Muscle layer of colon (tissue), 2 donors: ENCODE data around the gene ENTPD8.
"Not testable (repeated sequence)": the region's sequence is repeated elsewhere in the genome, so short reads cannot be mapped to it uniquely, and the experiment has no call there.

Experiments
- H3K27ac ChIP-seq: one replicate; pipeline ENCODE4 v1.7.0; 2013; ENCODE audit warnings: low read depth, mild to moderate bottlenecking, low read length, moderate library complexity
- H3K27me3 ChIP-seq, 2 donors: one replicate each; pipeline ENCODE4 v1.7.0; 2013; ENCODE audit warnings: low read length in 2 of 2, mild to moderate bottlenecking in 2 of 2; ENCODE audit not compliant: insufficient read depth in 2 of 2, control insufficient read depth in 1 of 2
- H3K36me3 ChIP-seq: one replicate; pipeline ENCODE4 v1.7.0; 2013; ENCODE audit warnings: mild to moderate bottlenecking, low read length; ENCODE audit not compliant: insufficient read depth
- H3K4me1 ChIP-seq: one replicate; pipeline ENCODE4 v1.7.0; 2013; ENCODE audit warnings: mild to moderate bottlenecking, low read length; ENCODE audit not compliant: insufficient read depth
- H3K4me3 ChIP-seq, 2 donors: one replicate each; pipeline ENCODE4 v1.7.0; 2013; ENCODE audit warnings: low read length in 2 of 2, low read depth in 1 of 2, mild to moderate bottlenecking in 1 of 2, moderate library complexity in 1 of 2
- H3K9ac ChIP-seq: one replicate; pipeline ENCODE4 v1.7.0; 2013; ENCODE audit warnings: low read length
- H3K9me3 ChIP-seq: one replicate; pipeline ENCODE4 v1.7.0; 2013; ENCODE audit warnings: mild to moderate bottlenecking, low read length
- donor health status: abdominal sarcoma.
- donor health status: Adenocarcinoma of cecum.

The ENTPD8 gene

GRCh38 chr9:137454597-137455358 is 13.6 kb upstream of the ENTPD8 start:
- H3K4me1 ChIP-seq = peaks cover 16% of the 10 kb centered on the region
- peak overlapping the region; percentile 44 for H3K27ac ChIP-seq
- peak overlapping the region; percentile 20 to 52 for H3K4me3 ChIP-seq
- no peaks in the 10 kb centered on the region for H3K27me3 ChIP-seq
- no peaks in the 10 kb centered on the region for H3K9me3 ChIP-seq
- H3K9ac ChIP-seq = peak overlapping the region; percentile 21
- peaks cover 11% of the 10 kb centered on the region for H3K36me3 ChIP-seq

- peaks cover 11% of the 10 kb centered on the region for H3K4me1 ChIP-seq
- H3K27ac ChIP-seq = peak overlapping the region; percentile 44
- peak overlapping the region; percentile 20 to 52 for H3K4me3 ChIP-seq
- no peaks in the 10 kb centered on the region for H3K9me3 ChIP-seq
- H3K36me3 ChIP-seq = peaks cover 11% of the 10 kb centered on the region
- H3K27me3 ChIP-seq = no peaks in the 10 kb centered on the region
- peak overlapping the region; percentile 21 for H3K9ac ChIP-seq
These were observed 13.0 kb upstream of the ENTPD8 start for GRCh38 chr9:137454145-137454596.

GRCh38 chr9:137453643-137454081 is 12.5 kb upstream of the ENTPD8 start:
- Histone ChIP-seq H3K9ac (no peak overlapping the region), H3K36me3 (peaks cover 11% of the 10 kb centered on the region), H3K27ac (no peak overlapping the region), H3K9me3 (no peaks in the 10 kb centered on the region), H3K4me1 (peaks cover 11% of the 10 kb centered on the region), H3K4me3 (peak overlapping the region; percentile 54 to 66), H3K27me3 (no peaks in the 10 kb centered on the region)

DNA sequence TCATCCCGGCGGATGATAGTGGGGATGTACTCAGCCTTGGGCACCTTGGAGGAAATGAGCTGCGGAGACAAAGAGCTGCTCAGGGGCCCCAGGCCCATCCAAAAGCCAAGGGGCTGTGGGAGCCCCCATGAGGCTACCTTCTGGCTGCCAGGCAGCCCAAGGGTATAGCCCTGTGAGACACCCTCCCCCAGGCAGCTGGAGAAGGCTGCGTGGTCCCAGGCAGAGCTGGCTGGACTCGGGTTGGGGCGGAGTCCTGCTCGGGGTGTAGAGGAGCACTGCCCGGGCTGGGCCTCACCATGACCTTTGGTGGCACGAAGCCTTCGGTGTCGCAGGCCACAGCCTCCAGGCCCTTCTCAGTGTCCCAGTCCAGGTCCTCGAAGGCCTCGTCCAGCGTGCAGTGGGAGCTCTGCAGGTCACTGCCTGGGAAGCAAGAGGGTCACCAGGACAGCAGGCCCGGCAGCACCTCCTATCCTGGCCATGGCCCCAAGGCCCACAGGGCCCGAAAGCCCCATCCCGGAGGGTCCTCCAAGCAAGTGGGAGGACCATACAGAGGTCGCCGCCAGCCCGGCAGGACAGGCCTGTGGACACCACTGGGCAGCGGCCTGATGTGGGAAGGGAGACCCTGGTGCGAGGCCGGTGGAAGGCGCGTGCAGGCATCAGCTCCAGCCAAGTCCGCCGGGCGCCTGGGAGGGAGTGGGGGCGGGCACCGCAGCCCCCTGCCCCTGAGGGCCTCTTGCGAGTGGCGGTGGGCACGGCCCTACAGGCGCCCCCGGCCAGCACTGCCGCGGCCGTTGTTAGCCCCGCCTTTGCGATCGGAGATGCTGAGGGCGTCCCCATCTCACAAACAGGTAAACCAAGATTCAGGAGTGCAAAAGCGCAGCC is 11.8 kb upstream of the ENTPD8 start:
- Histone ChIP-seq H3K4me3 (peak overlapping the region; percentile 54 to 66), H3K4me1 (peaks cover 11% of the 10 kb centered on the region), H3K9me3 (no peaks in the 10 kb centered on the region), H3K9ac (no peak overlapping the region), H3K27ac (no peak overlapping the region), H3K36me3 (peaks cover 11% of the 10 kb centered on the region), H3K27me3 (no peaks in the 10 kb centered on the region)

DNA sequence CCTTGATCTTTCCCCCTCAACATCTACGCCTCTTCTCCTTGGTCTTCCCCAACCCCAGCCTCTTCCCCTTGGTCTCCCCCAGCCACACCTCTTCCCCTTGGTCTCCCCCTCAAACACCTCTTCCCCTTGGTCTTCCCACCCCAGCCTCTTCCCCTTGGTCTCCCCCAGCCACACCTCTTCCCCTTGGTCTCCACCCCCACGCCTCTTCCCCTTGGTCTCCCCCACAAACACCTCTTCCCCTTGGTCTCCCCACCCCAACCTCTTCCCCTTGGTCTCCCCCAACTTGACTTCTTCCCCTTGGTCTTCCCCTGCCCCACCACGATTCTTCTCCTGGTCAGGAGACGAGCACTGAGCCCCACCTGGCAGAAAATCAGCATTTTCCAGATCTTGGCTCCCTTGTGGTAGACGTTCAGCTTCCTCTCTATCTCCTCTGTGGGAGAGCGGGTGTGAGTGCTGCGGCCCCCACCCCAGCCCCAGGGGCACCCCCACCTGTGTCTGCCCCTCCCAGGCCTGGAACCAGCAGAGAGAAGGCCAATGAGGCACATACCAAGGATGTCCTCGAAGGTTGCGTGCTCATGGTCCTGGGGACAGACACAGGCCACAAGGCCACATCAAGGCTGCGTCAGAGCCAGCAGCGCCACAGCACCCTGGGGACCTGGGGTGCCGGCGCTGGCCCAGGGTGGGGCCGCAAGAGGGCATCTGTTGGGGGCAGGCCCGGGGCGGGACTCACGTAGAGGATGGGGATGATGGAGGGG is 11.0 kb upstream of the ENTPD8 start:
- no peak overlapping the region for H3K4me3 ChIP-seq
- H3K9me3 ChIP-seq = no peaks in the 10 kb centered on the region
- no peak overlapping the region for H3K27ac ChIP-seq
- peaks cover 11% of the 10 kb centered on the region for H3K4me1 ChIP-seq
- H3K9ac ChIP-seq = no peak overlapping the region
- no peaks in the 10 kb centered on the region for H3K27me3 ChIP-seq
- H3K36me3 ChIP-seq = peaks cover 10% of the 10 kb centered on the region

DNA sequence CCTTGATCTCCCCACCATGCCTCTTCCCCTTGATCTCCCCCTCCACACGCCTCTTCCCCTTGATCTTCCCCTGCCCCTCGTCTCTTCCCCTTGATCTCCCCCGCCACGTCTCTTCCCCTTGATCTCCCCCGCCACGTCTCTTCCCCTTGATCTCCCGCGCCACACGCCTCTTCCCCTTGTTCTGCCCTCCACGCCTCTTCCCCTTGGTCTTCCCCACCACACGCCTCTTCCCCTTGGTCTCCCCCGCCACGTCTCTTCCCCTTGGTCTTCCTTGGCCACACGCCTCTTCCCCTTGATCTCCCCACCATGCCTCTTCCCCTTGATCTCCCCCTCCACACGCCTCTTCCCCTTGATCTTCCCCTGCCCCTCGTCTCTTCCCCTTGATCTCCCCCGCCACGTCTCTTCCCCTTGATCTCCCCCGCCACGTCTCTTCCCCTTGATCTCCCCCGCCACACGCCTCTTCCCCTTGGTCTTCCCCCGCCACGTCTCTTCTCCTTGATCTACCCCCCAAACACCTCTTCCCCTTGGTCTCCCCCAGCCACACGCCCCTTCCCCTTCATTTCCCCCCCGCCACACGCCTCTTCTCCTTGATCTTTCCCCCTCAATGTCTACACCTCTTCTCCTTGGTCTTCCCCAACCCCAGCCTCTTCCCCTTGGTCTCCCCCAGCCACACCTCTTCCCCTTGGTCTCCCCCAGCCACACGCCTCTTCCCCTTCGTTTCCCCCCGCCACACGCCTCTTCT is 10.3 kb upstream of the ENTPD8 start:
- not testable (repeated sequence) for H3K9ac ChIP-seq, H3K36me3 ChIP-seq, H3K9me3 ChIP-seq, H3K27ac ChIP-seq, H3K4me3 ChIP-seq, H3K27me3 ChIP-seq
- H3K4me1 ChIP-seq = peaks cover 11% of the 10 kb centered on the region

DNA sequence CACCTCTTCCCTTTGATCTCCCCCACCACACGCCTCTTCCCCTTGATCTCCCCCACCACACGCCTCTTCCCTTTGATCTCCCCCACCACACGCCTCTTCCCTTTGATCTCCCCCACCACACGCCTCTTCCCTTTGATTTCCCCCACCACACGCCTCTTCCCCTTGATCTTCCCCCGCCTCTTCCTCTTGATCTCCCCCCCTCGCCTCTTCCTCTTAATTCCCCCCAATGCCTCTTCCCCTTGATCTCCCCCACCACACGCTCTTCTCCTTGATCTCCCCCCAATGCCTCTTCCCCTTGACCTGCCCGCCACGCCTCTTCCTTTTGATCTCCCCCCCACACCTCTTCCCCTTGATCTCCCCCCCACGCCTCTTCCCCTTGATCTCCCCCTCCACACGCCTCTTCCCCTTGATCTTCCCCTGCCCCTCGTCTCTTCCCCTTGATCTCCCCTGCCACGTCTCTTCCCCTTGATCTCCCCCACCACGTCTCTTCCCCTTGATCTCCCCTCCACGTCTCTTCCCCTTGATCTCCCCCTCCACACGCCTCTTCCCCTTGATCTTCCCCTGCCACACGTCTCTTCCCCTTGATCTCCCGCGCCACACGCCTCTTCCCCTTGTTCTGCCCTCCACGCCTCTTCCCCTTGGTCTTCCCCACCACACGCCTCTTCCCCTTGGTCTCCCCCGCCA is 9.5 kb upstream of the ENTPD8 start:
- not testable (repeated sequence) for H3K9ac ChIP-seq, H3K27ac ChIP-seq, H3K36me3 ChIP-seq, H3K27me3 ChIP-seq, H3K4me3 ChIP-seq, H3K9me3 ChIP-seq
- H3K4me1 ChIP-seq = peaks cover 11% of the 10 kb centered on the region

- no peak overlapping the region for H3K4me3 ChIP-seq
- H3K9ac ChIP-seq = no peak overlapping the region
- peaks cover 8% of the 10 kb centered on the region for H3K4me1 ChIP-seq
- no peaks in the 10 kb centered on the region for H3K27me3 ChIP-seq
- H3K9me3 ChIP-seq = no peaks in the 10 kb centered on the region
- no peaks in the 10 kb centered on the region for H3K36me3 ChIP-seq
- H3K27ac ChIP-seq = no peak overlapping the region
These were observed 8.9 kb upstream of the ENTPD8 start for GRCh38 chr9:137449931-137450538.

GRCh38 chr9:137449081-137449844 is 8.1 kb upstream of the ENTPD8 start:
- Histone ChIP-seq H3K9me3 (no peaks in the 10 kb centered on the region), H3K9ac (no peak overlapping the region), H3K4me1 (peaks cover under 1% of the 10 kb centered on the region), H3K4me3 (no peak overlapping the region), H3K36me3 (no peaks in the 10 kb centered on the region), H3K27ac (no peak overlapping the region), H3K27me3 (peaks cover 0 to under 1% of the 10 kb centered on the region in 2 donors)
